GM10266 (cell line): ENCODE results near the gene MYO5C.

ENCODE experiments used
- DNase-seq: peaks from one replicate; pipeline ENCODE4 v3.0.0; 2012; ENCODE audit errors: extremely low spot score
- CTCF ChIP-seq: IDR thresholded peaks from 2 replicates; pipeline ENCODE4 v1.5.1; 2012; ENCODE audit warnings: mild to moderate bottlenecking, low read depth; ENCODE audit not compliant: control insufficient read depth, insufficient read depth; ENCODE audit errors: missing control alignments

The MYO5C gene

GRCh38 chr15:52146261-52146660 lies 149.3 kb downstream of the MYO5C start:
- DNase-seq: no peak
- no peak for TF ChIP-seq CTCF

- DNase-seq: no peak
- TF ChIP-seq CTCF: no peak
These were observed 150.9 kb downstream of the MYO5C start for GRCh38 chr15:52144656-52145178.

GRCh38 chr15:52143873-52144272 lies 151.7 kb downstream of the MYO5C start:
- no peak for TF ChIP-seq CTCF
- DNase-seq: no peak
